Measurements from ENCODE around the gene UBAC2. TPM values are rescaled to one million over a fixed set of nuclear protein-coding genes. Genes with fewer than 3 reads are reported as not detected.

UBAC2 gene
- total and polyA plus RNA-seq, 2 of the 8 experiments (the other 6 are each of a cell fraction or from before 2014, with no cell fraction given) = 75.9 to 76.9 TPM

DNA sequence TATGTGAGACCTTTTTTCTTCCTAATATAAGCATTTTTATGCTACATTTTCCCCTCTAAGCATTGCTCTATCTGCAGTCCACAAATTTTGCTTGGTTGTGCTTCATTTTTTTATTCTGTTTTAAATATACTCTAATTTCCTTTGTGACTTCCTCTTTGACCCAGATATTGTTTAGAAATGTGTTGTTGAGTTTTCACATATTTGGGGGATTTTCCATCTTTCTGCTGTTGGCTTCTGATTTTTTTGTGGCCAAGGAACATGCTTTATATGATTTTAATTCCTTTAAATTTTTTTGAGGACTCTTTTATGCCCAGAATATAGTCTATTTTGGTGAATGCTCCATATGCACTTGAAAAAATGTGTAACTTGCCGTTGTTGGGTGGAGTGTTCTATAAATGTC lies 22.9 kb downstream of the UBAC2 start:
- Histone ChIP-seq H2AFZ (ENCODE audit: low read length) (no peak overlapping the region), H3K79me2 (ENCODE audit: control insufficient read depth in 1 of 2, insufficient read depth in 2 of 2, low read length in 2 of 2) (peaks cover 25 to 96% of the 10 kb centered on the region in 2 experiments), H2BK120ac (replicated peaks; ENCODE audit: low read depth, low read length) (no peak overlapping the region), H3K14ac (ENCODE audit: insufficient read length) (no peak overlapping the region), H3K27me3 (replicated peaks in 1 of 4; ENCODE audit: control insufficient read depth in 3 of 4, extremely low read depth in 1 of 4, insufficient read depth in 3 of 4, low read length in 3 of 4) (no peaks in the 10 kb centered on the region), H3K4me3 (ENCODE audit: extremely low read depth in 1 of 4, insufficient read depth in 2 of 4, low read depth in 3 of 4, low read length in 4 of 4) (no peak overlapping the region), H3K9ac (replicated peaks in 1 of 4; ENCODE audit: extremely low read depth in 1 of 4, low read depth in 3 of 4, low read length in 3 of 4) (no peak overlapping the region), H4K20me1 (replicated peaks in 1 of 2; ENCODE audit: control insufficient read depth in 1 of 2, insufficient read depth in 2 of 2, low read length in 2 of 2) (peaks cover 3 to 10% of the 10 kb centered on the region in 2 experiments), H4K91ac (replicated peaks; ENCODE audit: insufficient read length, low read length) (no peak overlapping the region), H3K18ac (ENCODE audit: extremely low read depth, low read length) (no peak overlapping the region), H3K79me1 (ENCODE audit: low read depth, low read length) (peaks cover 13% of the 10 kb centered on the region), H3K36me3 (ENCODE audit: control insufficient read depth in 2 of 4, insufficient read depth in 4 of 4, low read length in 3 of 4) (no peaks in the 10 kb centered on the region), H4K8ac (ENCODE audit: extremely low read depth, insufficient read depth, low read length) (no peak overlapping the region), H4K5ac (ENCODE audit: insufficient read length, low read depth, low read length) (no peak overlapping the region), H2BK15ac (ENCODE audit: low read length) (no peak overlapping the region), H3K9me3 (ENCODE audit: insufficient read depth in 2 of 2, low read depth in 1 of 2, low read length in 1 of 2) (no peaks in the 10 kb centered on the region), H2BK20ac (ENCODE audit: low read length) (no peak overlapping the region), H2BK5ac (ENCODE audit: low read depth, low read length) (no peak overlapping the region), H3K27ac (ENCODE audit: low read depth, low read length) (no peak overlapping the region), H2BK12ac (ENCODE audit: low read depth, low read length) (no peak overlapping the region), H2AK5ac (ENCODE audit: low read depth, low read length) (no peak overlapping the region), H3K23ac (ENCODE audit: insufficient read length) (no peak overlapping the region), H3K56ac (replicated peaks; ENCODE audit: insufficient read length, low read depth, low read length) (no peak overlapping the region), H3K4me1 (replicated peaks in 1 of 4; ENCODE audit: control insufficient read depth in 3 of 4, insufficient read depth in 4 of 4, low read length in 3 of 4) (peaks cover 0 to 4% (median under 1%) of the 10 kb centered on the region in 4 experiments; a peak in 2 of 7 replicates), H3K4ac (replicated peaks; ENCODE audit: insufficient read length, low read depth, low read length) (no peak overlapping the region), H3K4me2 (ENCODE audit: insufficient read depth in 1 of 2, low read depth in 2 of 2, low read length in 2 of 2) (no peak overlapping the region), H3K23me2 (ENCODE audit: low read depth, low read length) (no peaks in the 10 kb centered on the region)
- TF ChIP-seq CEBPB (IDR thresholded peaks at IDR 0.05; ENCODE audit: low read depth, low read length) (no peak), BCL11A (IDR thresholded peaks at IDR 0.05; ENCODE audit: low read depth in 2 of 2, low read length in 2 of 2) (no peak), CBX8 (IDR thresholded peaks at IDR 0.05; ENCODE audit: borderline replicate concordance, low read depth, low read length) (no peak), SP4 (IDR thresholded peaks at IDR 0.05; ENCODE audit: low read length) (no peak), CHD1 (IDR thresholded peaks at IDR 0.05; ENCODE audit: low read depth, low read length) (no peak), KDM4A (IDR thresholded peaks at IDR 0.05; ENCODE audit: low read depth, low read length, severe bottlenecking) (no peak), HDAC2 (IDR thresholded peaks at IDR 0.05; ENCODE audit: borderline replicate concordance in 1 of 2, low read depth in 2 of 2, low read length in 2 of 2) (no peak), RXRA (IDR thresholded peaks at IDR 0.05; ENCODE audit: insufficient read depth, low read depth, low read length) (no peak), ASH2L (IDR thresholded peaks at IDR 0.05; ENCODE audit: low read length) (no peak), CTBP2 (IDR thresholded peaks at IDR 0.05; ENCODE audit: borderline replicate concordance, insufficient read depth, insufficient read length, low read length) (no peak), BACH1 (IDR thresholded peaks at IDR 0.05; ENCODE audit: low read length) (no peak)
- TF ChIP-seq, protein P1, sequence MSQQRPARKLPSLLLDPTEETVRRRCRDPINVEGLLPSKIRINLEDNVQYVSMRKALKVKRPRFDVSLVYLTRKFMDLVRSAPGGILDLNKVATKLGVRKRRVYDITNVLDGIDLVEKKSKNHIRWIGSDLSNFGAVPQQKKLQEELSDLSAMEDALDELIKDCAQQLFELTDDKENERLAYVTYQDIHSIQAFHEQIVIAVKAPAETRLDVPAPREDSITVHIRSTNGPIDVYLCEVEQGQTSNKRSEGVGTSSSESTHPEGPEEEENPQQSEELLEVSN (IDR thresholded peaks at IDR 0.05) = no peak
- 82% methylated on average over 1 of the region's 1 CpG; no CpG with 5 or more reads in 1 of the 2 experiments for WGBS, 2 experiments (ENCODE audit: extremely low coverage in 1 of 2, insufficient coverage in 1 of 2, insufficient read length in 1 of 2, insufficient replicate concordance in 2 of 2, low coverage in 1 of 2, low lambda C conversion rate in 2 of 2, missing lambda C conversion rate in 1 of 2)
- CTCF ChIA-PET (ENCODE audit: partially characterized antibody) = interaction anchor here (1.2 to 1.3 kb wide), 2 partner anchors 23 to 47 kb away, joined by 3 to 5 read pairs; partner anchors contain the start of gene UBAC2
- POLR2A ChIA-PET (ENCODE audit: partially characterized antibody) = interaction anchor here (0.6 to 2.0 kb wide), 3 partner anchors 23 to 38 kb away, joined by 3 to 6 read pairs (median 4); partner anchors contain the start of gene UBAC2
- DNase-seq (ENCODE audit: low read depth in 1 of 2, low spot score in 2 of 2) (no peak), FAIRE-seq (no peak)
